ENCODE results near the gene NUDC. TPM values are rescaled to one million over a fixed set of nuclear protein-coding genes. Genes with fewer than 3 reads are reported as not detected.

Gene NUDC
- total RNA-seq, 2 donors from 2014 or later = 43.0 to 48.4 TPM

Other genes starting within 250 kb of the NUDC start
- 10 to 100 TPM; 48.1 to 48.6 TPM for gene ARID1A, start 225.7 kb upstream of the NUDC start, total RNA-seq
- 1 to 10 TPM; 6.3 to 7.9 TPM for gene PIGV, start 133.8 kb upstream of the NUDC start, total RNA-seq
- 10 to 100 TPM; 17.4 to 17.7 TPM for gene ZDHHC18, start 95.1 kb upstream of the NUDC start, total RNA-seq
- 1 to 10 TPM; 1.2 to 6.7 TPM for gene SFN, start 58.6 kb upstream of the NUDC start, total RNA-seq
- 10 to 100 TPM; 17.7 to 19.4 TPM for gene GPN2, start 31.5 kb upstream of the NUDC start, total RNA-seq
- gene GPATCH3, start 21.3 kb upstream of the NUDC start, total RNA-seq = 1 to 10 TPM; 7.1 to 9.2 TPM
- not detected for gene NR0B2, start 7.8 kb upstream of the NUDC start, total RNA-seq
- not detected for gene KDF1, start 38.7 kb downstream of the NUDC start, total RNA-seq
- gene TRNP1, start 71.9 kb downstream of the NUDC start, total RNA-seq = 10 to 100 TPM; 10.7 to 13.2 TPM
- gene TENT5B, start 91.1 kb downstream of the NUDC start, total RNA-seq = 10 to 100 TPM; 41.2 to 43.7 TPM
- 10 to 100 TPM; 19.0 to 25.3 TPM for gene SLC9A1, start 233.4 kb downstream of the NUDC start, total RNA-seq

Measured in posterior vena cava (tissue), 2 donors.